GM12801 (cell line): ENCODE results near the gene PTGS2.

ENCODE experiments used
- CTCF ChIP-seq: IDR thresholded peaks from one replicate; pipeline ENCODE4 v1.5.1; 2011; ENCODE audit warnings: control low read depth; ENCODE audit not compliant: insufficient read length; ENCODE audit errors: extremely low read depth

The PTGS2 gene

GRCh38 chr1:186626356-186626932 is 53.8 kb downstream of the PTGS2 start:
- no peak for TF ChIP-seq CTCF

GRCh38 chr1:186623551-186623950 is 56.7 kb downstream of the PTGS2 start:
- TF ChIP-seq CTCF, result no peak
